Measurements from ENCODE around the gene NFATC2IP.

Gene NFATC2IP

GRCh38 chr16:28931801-28932225, 18.9 kb upstream of the NFATC2IP start, which contains the start of gene CD19:
CD19 (plus strand) TSS chr16:28931971; CDS start chr16:28932001, 30 bp downstream.
- CTCF ChIA-PET = interaction anchor here (5.7 to 5.8 kb wide), 2 partner anchors 12 kb away, joined by 44 to 48 read pairs; no protein-coding TSS in a partner anchor
- POLR2A ChIA-PET = no interaction called here
- no peak within 1 kb of the TSS for H3K4me3 ChIP-seq (ENCODE audit: low read depth, low read length)
- no peak for DNase-seq (ENCODE audit: low read depth, low spot score)
- no peak for TF ChIP-seq CTCF (IDR thresholded peaks at IDR 0.05; ENCODE audit: insufficient read depth, low read length, missing control alignments)

- ChIA-PET CTCF (interaction anchor here (1.1 to 5.7 kb wide), 2 partner anchors 9 to 12 kb away, joined by 5 to 48 read pairs; no protein-coding TSS in a partner anchor), POLR2A (no interaction called here)
Measured at GRCh38 chr16:28932339-28933141, 18.2 kb upstream of the NFATC2IP start.

GRCh38 chr16:28933171-28933570, 17.6 kb upstream of the NFATC2IP start:
- no peak overlapping the region for H3K4me3 ChIP-seq (ENCODE audit: low read depth, low read length)
- no peak for DNase-seq (ENCODE audit: low read depth, low spot score)
- ChIA-PET CTCF (interaction anchor here (1.1 to 5.7 kb wide), 2 partner anchors 8 to 11 kb away, joined by 5 to 48 read pairs; no protein-coding TSS in a partner anchor), POLR2A (no interaction called here)
- TF ChIP-seq CTCF (IDR thresholded peaks at IDR 0.05; ENCODE audit: insufficient read depth, low read length, missing control alignments) = no peak

More at GRCh38 chr16:28932339-28933141, 18.2 kb upstream of the NFATC2IP start:
- H3K4me3 ChIP-seq (ENCODE audit: low read depth, low read length) = no peak overlapping the region
- no peak for TF ChIP-seq CTCF (IDR thresholded peaks at IDR 0.05; ENCODE audit: insufficient read depth, low read length, missing control alignments)
- no peak for DNase-seq (ENCODE audit: low read depth, low spot score)

GRCh38 chr16:28935346-28935745, 15.4 kb upstream of the NFATC2IP start:
- DNase-seq (ENCODE audit: low read depth, low spot score) = no peak
- no peak overlapping the region for H3K4me3 ChIP-seq (ENCODE audit: low read depth, low read length)
- no peak for TF ChIP-seq CTCF (IDR thresholded peaks at IDR 0.05; ENCODE audit: insufficient read depth, low read length, missing control alignments)
- POLR2A ChIA-PET = no interaction called here
- CTCF ChIA-PET = interaction anchor here (1.3 to 5.7 kb wide), 2 partner anchors 9 to 14 kb away, joined by 3 to 48 read pairs; no protein-coding TSS in a partner anchor

GRCh38 chr16:28935924-28936783, 14.6 kb upstream of the NFATC2IP start:
- no peak for DNase-seq (ENCODE audit: low read depth, low spot score)
- ChIA-PET POLR2A (no interaction called here), CTCF (interaction anchor here (0.9 to 5.7 kb wide), 3 partner anchors 8 to 13 kb away, joined by 3 to 48 read pairs (median 3); no protein-coding TSS in a partner anchor)
- TF ChIP-seq CTCF (IDR thresholded peaks at IDR 0.05; ENCODE audit: insufficient read depth, low read length, missing control alignments) = no peak
- peak overlapping the region; percentile 21 for H3K4me3 ChIP-seq (ENCODE audit: low read depth, low read length)

All from AG04449 (cell line).